ENCODE data around the gene CLEC12A.

The CLEC12A gene

DNA sequence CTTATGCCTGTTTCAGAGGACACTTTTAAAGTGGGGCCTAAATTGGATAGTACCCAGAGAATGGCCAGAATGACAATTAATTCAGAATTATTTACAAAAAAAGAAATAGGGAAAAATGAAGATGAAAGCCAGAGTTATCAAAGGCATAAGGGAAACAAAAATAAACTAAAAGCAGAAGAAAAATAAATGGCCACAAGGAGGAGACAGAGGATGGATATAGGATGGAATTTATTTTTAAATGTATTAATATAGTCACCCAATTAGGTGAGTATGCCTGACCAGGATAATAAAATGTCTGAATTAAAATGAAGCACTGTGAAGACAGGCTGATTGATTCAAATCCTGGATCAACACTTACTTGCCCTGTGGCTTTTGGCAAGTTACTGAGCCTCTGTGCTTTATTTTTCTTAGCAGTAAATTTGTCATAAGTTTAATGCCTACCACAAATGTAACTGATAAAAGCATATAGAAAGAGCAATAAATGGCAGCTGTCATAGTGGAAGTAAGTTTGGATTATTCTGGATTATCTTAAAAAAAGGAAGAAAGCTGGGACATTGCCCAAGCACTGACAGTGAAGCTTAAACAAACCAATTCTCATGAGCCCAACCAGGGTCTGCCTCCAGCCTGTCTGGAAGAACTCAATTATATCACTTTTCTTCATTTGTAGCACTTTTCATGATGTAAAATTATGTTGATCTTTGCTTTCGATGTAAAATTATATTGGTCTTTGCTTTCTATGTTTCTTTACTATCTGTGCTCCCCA is 62.8 kb downstream of the CLEC12A start:
- no peak for DNase-seq (ENCODE audit: low read depth in 2 of 2)
